Measurements from ENCODE around the gene CDK18.

Gene CDK18

DNA sequence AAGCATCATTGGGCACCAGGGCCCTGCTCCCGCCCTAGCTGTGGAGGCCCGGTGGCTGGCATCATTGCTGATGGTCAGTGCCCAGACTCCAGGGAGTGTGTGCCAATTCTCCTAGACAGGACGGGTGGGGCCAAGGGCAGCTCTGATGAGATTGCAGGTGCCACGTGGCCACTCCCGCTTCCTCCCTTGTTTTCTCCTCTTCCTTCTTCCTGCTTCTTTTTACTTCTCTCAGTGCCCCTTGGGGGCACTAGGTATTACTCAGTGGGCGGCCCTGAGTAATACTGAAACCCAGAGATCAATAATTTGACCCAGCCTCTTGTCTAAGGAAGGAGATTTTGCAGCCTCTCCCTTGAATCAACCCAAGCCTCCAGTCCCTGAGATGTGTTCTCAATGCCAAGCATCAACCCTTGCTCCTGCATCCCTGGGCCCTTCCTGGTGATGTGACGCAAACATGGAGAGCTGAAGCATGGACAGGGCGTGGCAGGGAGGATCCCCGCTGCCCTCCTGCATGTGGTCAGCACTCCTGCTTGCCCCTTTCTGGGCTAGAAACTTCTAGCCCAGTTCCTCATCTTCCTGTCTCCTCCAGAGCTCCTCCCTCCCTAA is 32.4 kb downstream of the CDK18 start:
- Histone ChIP-seq H3K27me3 (replicated peaks; ENCODE audit: insufficient read depth, low read length) (peaks cover 51% of the 10 kb centered on the region), H3K4me3 (ENCODE audit: low read length) (no peak overlapping the region), H3K79me2 (ENCODE audit: low read length) (no peaks in the 10 kb centered on the region), H3F3A (ENCODE audit: insufficient read depth, low read length) (no peaks in the 10 kb centered on the region), H2AFZ (ENCODE audit: low read length) (no peak overlapping the region), H3K4me2 (ENCODE audit: low read depth, low read length) (no peak overlapping the region), H3K27ac (ENCODE audit: low read length) (no peak overlapping the region), H3K9ac (ENCODE audit: low read length) (no peak overlapping the region), H3K9me3 (replicated peaks; ENCODE audit: insufficient read depth, low read length) (no peaks in the 10 kb centered on the region), H3K36me3 (replicated peaks; ENCODE audit: insufficient read depth, low read length) (no peaks in the 10 kb centered on the region), H3K9me2 (replicated peaks; ENCODE audit: insufficient read depth, low read length) (no peaks in the 10 kb centered on the region), H3K4me1 (ENCODE audit: low read length) (no peaks in the 10 kb centered on the region), H4K20me1 (ENCODE audit: insufficient read depth, low read length) (no peaks in the 10 kb centered on the region)
- no peak for TF ChIP-seq EZH2phosphoT487 (IDR thresholded peaks at IDR 0.05; ENCODE audit: low read length)
- TF ChIP-seq, protein P1, sequence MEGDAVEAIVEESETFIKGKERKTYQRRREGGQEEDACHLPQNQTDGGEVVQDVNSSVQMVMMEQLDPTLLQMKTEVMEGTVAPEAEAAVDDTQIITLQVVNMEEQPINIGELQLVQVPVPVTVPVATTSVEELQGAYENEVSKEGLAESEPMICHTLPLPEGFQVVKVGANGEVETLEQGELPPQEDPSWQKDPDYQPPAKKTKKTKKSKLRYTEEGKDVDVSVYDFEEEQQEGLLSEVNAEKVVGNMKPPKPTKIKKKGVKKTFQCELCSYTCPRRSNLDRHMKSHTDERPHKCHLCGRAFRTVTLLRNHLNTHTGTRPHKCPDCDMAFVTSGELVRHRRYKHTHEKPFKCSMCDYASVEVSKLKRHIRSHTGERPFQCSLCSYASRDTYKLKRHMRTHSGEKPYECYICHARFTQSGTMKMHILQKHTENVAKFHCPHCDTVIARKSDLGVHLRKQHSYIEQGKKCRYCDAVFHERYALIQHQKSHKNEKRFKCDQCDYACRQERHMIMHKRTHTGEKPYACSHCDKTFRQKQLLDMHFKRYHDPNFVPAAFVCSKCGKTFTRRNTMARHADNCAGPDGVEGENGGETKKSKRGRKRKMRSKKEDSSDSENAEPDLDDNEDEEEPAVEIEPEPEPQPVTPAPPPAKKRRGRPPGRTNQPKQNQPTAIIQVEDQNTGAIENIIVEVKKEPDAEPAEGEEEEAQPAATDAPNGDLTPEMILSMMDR (IDR thresholded peaks at IDR 0.05; ENCODE audit: low read length), result no peak
- no peak for TF ChIP-seq EZH2 (optimal IDR thresholded peaks at IDR 0.05; ENCODE audit: low read depth, low read length)
- DNase-seq, result no peak

DNA sequence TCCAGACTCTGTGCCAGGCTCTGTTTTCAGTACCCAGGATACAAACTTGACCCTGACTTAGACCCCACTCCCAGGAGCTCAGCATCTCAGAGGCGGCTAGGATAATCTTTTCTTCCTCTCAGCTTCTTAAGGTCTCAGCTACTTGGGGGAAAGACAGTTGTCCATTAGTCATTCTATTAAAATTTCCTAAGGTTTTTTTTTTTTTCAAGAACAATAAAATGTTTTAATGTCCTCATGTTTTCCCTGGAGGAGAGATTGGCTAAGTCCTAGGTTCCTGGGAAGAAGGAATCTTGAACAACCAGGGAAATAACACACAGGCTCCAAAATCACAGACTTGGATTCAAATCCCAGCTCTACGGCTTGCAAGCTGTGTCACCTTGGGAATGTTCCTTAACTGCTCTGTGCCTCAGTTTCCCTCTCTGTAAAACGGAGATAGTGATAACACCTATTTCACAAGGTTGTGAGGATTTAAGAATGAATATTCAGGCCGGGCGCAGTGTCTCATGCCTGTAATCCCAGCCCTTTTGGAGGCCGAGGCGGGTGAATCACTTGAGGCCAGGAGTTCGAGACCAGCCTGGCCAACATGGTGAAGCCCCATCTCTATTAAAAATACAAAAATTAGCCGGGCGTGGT is 33.0 kb downstream of the CDK18 start:
- no peak overlapping the region for H3K4me2 ChIP-seq (ENCODE audit: low read depth, low read length)
- H3K79me2 ChIP-seq (ENCODE audit: low read length), result no peaks in the 10 kb centered on the region
- no peak overlapping the region for H3K9ac ChIP-seq (ENCODE audit: low read length)

DNA sequence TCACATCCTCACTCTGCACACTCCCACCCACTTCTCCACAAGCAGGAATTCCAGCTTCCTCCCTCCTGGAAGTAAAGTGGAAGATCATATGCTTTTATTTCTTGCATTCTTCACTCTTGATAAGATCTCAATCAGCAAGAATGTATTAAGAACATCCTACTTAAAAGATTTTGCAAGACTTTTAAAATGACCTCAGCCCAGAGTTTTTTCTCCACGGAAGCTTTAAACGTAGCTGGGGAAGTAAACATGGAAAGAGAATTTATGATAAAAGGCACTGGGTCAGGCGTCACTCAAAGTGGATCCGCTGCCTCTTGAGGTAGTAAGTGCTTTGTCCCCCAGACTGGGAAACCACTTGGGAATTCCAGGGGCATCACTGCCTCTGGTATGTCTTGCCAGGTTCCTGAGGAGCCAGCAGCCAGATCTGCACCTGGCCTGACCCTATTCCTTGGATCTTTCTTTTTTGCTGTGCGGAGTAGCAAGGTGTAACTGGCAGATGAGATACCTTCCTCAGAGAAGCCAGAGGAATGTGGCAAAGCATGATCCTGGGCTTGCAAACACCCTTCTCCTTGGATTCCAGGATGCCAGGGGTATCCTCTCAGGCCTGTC is 33.9 kb downstream of the CDK18 start:
- Histone ChIP-seq H3K9me3 (replicated peaks; ENCODE audit: insufficient read depth, low read length) (no peaks in the 10 kb centered on the region), H3K4me1 (ENCODE audit: low read length) (no peaks in the 10 kb centered on the region), H3K27ac (ENCODE audit: low read length) (no peak overlapping the region), H3K4me3 (ENCODE audit: low read length) (no peak overlapping the region), H3K9me2 (replicated peaks; ENCODE audit: insufficient read depth, low read length) (no peaks in the 10 kb centered on the region), H3K79me2 (ENCODE audit: low read length) (no peaks in the 10 kb centered on the region), H3F3A (ENCODE audit: insufficient read depth, low read length) (no peaks in the 10 kb centered on the region), H4K20me1 (ENCODE audit: insufficient read depth, low read length) (no peaks in the 10 kb centered on the region), H3K9ac (ENCODE audit: low read length) (no peak overlapping the region), H3K36me3 (replicated peaks; ENCODE audit: insufficient read depth, low read length) (no peaks in the 10 kb centered on the region), H3K27me3 (replicated peaks; ENCODE audit: insufficient read depth, low read length) (peaks cover 54% of the 10 kb centered on the region), H3K4me2 (ENCODE audit: low read depth, low read length) (no peak overlapping the region), H2AFZ (ENCODE audit: low read length) (no peak overlapping the region)
- no peak for DNase-seq
- TF ChIP-seq EZH2 (optimal IDR thresholded peaks at IDR 0.05; ENCODE audit: low read depth, low read length) (no peak), EZH2phosphoT487 (IDR thresholded peaks at IDR 0.05; ENCODE audit: low read length) (no peak)
- TF ChIP-seq, protein P1 (IDR thresholded peaks at IDR 0.05; ENCODE audit: low read length), result no peak

More for the DNA sequence above, 33.0 kb downstream of the CDK18 start:
- Histone ChIP-seq H3K9me3 (replicated peaks; ENCODE audit: insufficient read depth, low read length) (no peaks in the 10 kb centered on the region), H3K27ac (ENCODE audit: low read length) (no peak overlapping the region), H3K9me2 (replicated peaks; ENCODE audit: insufficient read depth, low read length) (no peaks in the 10 kb centered on the region), H3K36me3 (replicated peaks; ENCODE audit: insufficient read depth, low read length) (no peaks in the 10 kb centered on the region), H2AFZ (ENCODE audit: low read length) (no peak overlapping the region), H3K4me3 (ENCODE audit: low read length) (no peak overlapping the region), H3K27me3 (replicated peaks; ENCODE audit: insufficient read depth, low read length) (peaks cover 51% of the 10 kb centered on the region), H3K4me1 (ENCODE audit: low read length) (no peaks in the 10 kb centered on the region), H4K20me1 (ENCODE audit: insufficient read depth, low read length) (no peaks in the 10 kb centered on the region), H3F3A (ENCODE audit: insufficient read depth, low read length) (no peaks in the 10 kb centered on the region)
- no peak for TF ChIP-seq EZH2 (optimal IDR thresholded peaks at IDR 0.05; ENCODE audit: low read depth, low read length)
- no peak for TF ChIP-seq EZH2phosphoT487 (IDR thresholded peaks at IDR 0.05; ENCODE audit: low read length)
- TF ChIP-seq, protein P1 (IDR thresholded peaks at IDR 0.05; ENCODE audit: low read length), result no peak
- no peak for DNase-seq
